ENCODE results near the gene DCT.
"Not testable (repeated sequence)": the region's sequence is repeated elsewhere in the genome, so short reads cannot be mapped to it uniquely, and the experiment has no call there.

The DCT gene

DNA sequence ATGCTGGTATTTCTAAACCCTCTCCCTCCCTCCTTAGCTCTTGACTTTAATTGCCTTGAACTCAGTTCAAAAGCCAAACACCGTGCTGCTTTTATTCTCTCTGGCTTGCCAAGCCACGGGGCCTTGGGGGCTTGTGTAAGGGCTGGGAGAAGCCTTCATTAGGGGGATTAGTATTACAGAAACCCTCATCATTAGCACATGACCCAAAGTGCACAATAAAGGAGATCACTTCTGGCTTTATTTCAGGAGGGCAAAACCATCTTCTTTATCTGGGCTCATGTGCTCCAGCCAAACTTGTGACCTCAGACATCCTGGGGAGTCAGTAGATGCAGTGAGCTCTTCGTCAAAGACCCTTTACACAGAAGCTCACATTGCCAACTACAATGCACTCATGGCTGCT lies at the start of gene DCT:
DCT (minus strand) TSS at position 67 of the 400 bp plus-strand sequence. CDS start 427 bp downstream, outside the sequence.
- DNase-seq: no peak

DNA sequence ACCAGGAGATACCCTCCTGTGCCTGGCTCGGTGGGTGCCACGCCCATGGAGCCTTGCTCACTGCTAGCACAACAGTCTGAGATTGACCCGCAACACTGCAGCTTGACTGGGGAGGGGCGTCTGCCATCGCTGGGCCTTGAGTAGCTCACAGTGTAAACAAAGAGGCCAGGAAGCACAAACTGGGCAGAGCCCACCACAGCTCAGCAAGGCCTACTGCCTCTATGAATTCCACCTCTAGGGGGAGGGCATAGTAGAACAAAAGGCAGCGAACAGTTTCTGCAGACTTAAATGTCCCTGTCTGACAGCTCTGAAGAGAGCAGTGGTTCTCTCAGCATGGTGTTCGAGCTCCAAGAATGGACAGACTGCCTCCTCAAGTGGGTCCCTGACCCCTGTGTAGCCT lies 47.5 kb upstream of the DCT start:
- peak in 1 of 2 experiments; percentile 6 for DNase-seq

DNA sequence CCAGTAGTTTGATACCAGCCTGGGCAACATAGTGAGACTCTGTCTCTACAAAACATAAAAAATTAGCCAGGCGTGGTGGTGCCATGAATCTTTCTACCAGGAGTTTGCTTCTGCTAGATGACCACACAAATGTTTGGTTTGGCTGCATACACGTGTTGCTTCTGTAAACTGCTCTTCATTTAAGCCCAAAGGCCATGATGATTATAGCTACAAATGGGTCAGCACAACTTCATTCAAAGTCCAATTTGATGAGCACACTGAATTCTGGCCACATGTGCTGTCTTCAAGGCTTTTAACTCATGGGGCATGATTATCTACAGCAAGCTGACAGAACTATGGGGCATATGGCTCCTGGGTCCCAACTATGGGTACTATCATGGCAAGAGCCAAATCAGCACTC lies 46.3 kb upstream of the DCT start:
- no peak for DNase-seq

DNA sequence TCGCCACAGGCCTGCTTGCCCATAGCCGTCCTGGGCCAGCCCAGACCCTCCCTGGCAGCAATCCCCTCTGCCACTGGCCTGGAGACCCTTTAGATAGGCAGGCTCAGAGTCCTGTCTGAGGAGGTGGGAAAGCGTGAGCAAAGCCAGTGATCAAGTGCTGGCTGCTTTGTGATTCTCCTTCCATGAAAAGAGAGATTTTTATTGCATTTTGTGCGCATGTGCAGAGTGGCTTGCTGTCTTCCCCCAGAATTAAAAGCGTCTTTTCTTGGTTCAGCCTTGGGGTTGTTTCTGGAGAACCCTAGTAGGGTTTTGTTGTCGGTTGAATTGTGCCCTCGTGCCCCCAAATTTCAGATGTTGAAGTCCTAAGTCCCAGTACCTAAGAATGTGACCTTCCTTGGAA lies 44.9 kb upstream of the DCT start:
- DNase-seq: no peak

DNA sequence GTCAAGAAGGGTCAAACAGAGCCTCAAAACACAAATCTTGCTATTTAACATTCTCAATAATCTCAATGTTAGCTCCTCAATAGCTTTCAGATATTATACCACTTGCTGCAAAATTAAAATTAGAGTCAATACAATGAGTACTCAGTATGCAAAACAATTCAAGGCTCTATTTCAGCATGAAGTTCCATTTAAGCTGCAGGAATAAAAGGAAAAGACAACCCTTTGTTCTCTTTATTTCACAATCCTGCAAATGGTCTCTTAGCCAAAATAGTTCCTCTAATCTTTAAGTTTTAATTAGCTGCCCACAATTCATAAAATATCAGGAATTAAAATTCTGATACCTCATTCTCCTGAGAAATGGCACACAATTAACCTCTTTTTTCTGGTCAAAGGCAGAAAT lies 40.5 kb upstream of the DCT start:
- DNase-seq: no peak

DNA sequence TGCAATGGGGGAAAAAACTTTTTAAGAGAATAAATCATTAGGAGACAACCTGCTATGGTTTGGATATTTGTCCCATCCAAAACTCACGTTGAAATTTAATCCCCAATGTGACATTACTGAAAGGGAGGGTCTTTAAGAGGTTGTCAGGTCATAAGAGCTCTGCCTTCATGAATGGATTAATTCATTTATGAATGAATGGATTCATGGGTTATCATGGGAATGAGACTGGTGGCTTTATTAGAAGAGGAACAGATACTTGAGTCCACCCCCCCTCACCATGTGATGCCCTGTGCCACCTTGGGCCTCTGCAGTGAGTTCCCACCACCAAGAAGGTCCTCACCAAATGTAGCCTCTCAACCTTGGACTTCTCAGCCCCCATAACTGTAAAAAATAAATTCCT lies 37.0 kb upstream of the DCT start:
- DNase-seq: no peak

DNA sequence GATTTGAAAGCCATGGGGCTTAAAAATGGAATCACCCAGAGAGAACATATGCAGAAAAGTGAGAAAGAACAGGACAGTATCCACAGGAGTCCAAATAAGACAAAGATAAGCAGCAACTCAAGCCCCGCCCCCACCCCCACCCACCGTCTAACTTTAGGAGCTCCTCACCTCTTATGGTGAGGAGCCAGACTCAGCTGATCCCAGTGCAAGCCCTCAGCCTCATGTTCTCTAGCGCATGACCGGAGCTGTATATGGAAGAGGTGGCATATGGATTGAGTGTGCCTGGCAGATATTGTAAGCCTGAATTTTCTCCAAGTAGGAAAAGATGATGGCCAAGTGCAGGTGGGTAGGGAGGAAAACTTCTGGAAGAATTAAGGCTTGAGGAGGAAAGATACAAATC lies 36.4 kb upstream of the DCT start:
- no peak for DNase-seq

DNA sequence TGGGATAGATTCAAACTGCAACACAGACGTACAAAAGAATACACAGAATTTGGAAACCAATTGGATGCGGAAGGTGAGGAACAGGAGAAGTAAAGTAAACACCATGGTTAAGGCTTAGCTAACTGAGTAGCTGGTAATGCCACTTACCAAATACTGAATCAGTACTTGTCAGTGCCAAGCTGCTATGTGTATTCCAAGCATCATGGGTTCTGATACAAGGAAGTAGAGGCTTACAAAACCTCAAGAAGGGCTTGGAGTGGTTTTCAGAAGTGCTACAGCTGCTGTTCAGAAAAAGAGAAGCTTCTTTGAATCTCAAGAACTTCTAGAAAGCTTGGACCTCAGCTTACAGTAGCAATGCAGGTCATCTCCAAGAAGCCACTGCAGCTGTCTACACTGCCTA lies 35.9 kb upstream of the DCT start:
- DNase-seq: no peak

DNA sequence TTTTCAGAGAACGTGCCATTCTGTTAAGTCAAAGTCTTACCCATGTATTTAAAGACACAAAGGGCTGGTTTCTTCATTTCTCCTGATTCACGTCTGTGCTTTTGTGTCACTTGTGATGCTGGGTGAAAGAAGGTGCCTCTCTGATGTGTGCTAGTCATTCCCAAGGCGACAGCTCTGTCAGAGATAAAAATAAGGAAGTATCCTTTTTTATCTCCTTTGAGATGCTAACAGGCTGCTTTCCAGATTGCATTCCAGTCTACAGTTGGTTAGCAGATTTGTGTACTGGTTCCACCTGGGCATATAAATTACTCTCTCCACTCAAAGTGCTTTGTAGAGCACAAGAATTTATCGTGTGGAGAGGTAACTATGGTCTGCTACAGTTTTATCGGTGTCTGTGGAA lies 33.5 kb upstream of the DCT start:
- DNase-seq: no peak

DNA sequence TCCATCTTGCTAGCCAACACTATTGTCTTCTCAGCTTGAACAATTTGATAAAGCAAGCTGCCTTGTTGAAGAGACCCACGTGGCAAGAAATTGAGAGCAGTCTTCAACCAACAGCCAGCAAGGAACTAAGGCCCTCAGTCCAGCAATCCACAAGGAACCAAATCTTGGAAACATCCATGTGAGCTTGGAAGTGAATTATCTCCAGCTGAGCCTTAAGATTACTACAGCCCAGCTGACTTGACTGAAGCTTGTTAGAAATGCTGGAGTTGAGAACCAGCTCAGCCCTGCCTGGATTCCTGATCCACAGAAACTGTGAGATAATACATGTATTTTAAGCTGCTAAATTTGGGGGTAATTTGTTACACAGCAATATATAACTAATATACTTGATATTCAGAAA lies 26.2 kb upstream of the DCT start:
- DNase-seq: no peak

DNA sequence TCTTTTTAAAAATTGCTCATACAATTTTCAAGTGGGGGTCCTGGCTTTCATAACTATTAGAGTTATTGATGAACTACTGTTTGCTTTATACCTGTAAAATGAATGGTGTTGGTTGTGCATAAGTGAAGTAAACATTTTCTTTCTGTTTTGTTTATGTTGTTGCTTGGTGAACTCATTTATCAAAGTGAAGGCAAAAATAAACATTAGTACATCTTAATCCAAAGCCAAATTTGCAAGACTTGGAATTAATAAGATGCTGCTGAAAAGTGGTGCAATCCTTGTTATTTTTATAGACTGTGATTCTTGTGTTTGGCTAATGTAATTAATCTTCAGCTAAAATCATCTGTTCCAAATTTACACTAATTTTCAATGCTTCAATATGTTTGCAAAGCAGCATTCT lies 24.4 kb upstream of the DCT start:
- no peak for DNase-seq

DNA sequence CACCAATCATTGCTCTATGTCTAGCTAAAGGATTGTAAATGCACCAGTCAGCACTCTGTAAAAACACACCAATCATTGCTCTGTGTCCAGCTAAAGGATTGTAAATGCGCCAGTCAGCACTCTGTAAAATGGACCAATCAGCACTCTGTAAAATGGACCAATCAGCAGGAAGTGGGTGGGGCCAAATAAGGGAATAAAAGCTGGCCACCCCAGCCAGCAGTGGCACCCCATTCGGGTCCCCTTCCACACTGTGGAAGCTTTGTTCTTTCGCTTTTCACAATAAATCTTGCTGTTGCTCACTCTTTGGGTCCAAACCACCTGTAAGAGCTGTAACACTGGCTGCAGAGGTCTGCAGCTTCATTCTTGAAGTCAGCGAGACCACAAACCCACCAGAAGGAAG lies 19.3 kb upstream of the DCT start:
- DNase-seq: not testable (repeated sequence)

DNA sequence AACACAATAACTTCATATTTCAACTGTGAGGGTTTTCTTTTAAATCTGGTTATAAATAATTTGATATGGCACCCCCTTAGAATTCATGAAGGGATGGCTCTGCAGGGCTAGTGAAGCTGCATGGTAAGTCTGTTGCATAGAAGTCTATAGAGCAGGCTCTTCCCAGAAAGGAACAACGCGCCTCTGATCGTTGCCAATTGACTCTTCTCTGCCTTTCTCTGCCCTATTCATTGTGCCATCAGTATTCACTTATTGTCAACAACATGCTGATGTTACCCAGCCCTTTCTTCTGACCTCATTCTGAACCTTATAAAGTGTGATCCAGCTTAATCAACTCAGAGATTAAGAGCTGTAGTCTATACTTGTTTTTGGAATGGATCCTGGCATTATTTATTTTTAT lies 16.3 kb upstream of the DCT start:
- DNase-seq: no peak

DNA sequence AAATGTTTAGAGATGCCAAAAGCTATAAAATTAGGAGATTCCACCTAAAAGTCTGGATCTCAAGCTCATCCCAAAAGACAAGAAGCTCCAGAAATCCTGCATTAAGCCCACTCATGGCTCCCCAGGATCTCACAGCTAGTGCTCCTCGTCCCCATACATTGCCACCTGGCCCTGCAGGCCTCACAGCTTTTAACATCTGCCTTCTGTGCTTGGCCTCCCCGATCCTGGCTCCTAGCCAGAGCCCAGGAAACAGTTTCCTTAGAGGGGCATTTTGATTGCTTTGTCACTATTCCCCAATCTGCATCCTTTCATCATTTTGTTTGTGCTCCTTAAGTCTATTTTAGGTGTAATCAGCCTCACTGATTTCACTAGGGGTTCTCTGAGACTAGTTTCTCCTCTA lies 14.5 kb upstream of the DCT start:
- DNase-seq: peak; percentile 86 to 88

DNA sequence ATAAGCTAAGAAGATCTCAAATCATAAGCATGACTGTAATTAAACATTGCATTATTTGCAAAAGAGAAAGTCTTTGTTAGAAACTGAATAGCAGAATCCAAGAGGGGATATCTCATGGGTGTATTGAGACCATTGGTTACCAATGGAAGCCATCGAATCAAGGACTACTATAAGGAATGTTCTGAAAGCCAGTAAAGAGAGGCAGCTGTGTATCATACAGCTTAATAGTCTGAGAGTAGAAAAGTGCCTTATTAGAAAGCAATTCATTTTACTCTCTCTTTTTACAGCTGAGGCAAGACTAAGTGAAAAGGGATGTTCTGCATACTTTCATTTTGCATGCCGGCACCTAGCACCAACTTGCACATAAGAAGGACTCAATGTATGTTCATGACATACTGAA lies 7.6 kb upstream of the DCT start:
- no peak for DNase-seq

DNA sequence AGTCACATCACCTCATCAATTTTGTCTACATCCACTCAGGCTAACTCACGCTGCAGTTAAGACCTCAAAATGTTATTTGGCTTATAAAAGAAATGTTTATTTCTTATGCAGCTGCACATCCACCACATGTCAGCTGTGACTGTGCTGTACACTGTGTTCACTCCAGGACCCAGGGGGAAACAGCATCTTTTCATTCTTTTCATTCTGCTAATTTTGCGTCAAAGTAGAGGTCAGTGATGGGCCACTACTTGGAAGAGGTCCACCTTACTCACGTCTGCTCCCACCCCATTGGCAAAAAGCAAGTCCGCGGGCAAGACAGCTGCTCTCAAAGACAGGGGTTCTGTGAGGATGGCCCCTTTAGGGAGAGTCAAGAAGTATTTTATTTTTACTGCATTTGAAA lies 4.5 kb upstream of the DCT start:
- no peak for DNase-seq

DNA sequence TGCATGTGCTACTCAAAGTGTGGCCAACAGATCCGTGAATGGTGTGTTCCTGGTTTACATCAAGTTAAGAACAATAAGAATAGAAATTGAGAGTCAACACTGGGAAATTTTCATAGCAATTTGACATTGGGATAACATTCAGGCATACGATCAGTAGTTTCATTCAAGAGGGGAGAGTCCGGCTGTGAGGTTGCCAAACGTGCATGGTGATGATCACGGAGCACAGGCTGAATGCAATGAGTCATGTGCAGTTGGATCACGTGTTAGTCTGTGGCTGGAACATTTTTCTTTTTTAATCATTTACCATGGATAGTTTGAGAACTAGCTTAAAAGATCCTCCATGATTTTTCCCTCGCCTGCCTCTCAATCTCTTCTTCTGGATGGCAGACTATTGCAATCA lies 2.5 kb upstream of the DCT start:
- no peak for DNase-seq

DNA sequence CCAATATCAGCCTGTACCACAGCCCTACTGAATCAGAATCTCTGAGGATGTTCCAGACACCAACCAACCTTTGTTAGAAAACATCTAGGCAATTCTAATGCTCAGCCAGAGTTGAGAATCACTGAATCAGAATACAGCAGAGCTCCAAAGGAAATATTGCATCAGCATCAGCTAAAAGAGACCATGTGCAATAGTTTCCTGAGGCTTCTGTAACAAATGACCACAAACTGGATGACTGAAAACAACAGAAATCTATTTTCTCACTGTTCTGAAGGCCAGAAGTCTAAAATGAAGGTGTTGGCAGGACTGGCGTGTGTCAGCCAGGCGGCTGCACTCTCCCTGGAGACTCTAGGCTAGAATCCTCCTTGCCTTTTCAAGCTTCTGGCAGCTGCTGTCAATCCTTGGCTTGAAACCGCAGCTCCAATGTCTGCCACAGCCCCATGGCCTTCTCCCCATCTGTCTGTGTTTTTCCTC lies 1.2 kb upstream of the DCT start:
- no peak for DNase-seq

DNA sequence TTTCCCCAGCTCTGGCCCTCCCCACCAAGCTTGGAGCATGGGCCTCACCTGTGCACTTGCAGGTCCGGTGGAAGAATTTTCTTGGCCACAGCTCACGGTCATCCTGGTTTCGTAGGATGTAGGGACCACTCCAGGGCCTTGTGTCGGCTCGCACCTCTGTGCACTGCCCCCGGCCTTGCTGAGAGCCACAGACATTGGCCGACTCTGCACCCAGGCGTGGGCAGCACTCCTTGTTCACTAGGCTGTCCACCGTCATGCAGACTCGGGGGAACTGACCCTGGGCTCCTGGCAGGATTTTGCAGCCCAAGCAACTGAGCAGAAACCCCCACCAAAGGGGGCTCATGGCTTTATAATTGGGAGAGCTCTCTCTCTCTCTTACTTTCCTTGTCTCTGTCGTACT lies 569 bp downstream of the DCT start:
- no peak for DNase-seq

DNA sequence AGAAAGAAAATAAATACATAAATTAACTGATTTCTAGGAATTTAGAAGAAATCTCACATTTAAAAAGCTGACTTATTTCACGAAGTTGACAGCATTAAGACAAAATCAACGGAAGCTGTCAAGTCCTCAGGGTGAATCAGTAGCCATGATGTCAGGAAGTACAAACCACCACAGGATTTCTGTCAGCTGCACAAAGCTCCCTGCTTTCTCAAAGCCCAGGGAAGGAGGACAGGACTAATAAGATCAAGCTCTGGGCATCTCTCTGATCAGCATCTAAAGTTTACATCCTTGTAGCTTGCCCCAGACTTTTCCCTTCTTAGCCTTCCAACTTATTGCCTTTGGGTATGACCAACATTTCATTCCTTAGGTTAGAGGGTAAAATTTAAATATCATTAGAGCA lies 9.4 kb downstream of the DCT start:
- DNase-seq: no peak

DNA sequence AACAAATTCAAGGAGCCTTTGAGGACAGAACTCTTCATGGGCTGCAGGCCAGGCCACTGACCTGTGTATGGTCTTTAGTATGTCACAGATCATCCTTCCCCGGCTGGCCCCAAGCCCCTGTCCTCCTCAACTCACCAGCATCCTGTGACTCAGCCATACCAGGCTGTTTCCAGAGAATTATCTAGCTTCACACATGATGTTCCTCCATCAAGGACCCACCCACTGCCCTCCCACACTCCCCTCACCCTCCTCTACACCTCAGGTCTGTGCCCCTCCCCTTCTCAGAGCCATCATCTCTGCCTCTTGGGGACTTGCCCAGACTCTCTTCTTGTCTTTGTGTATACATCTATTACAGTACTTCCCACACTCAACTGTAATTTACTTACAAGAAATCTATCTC lies 14.7 kb downstream of the DCT start:
- DNase-seq: no peak

DNA sequence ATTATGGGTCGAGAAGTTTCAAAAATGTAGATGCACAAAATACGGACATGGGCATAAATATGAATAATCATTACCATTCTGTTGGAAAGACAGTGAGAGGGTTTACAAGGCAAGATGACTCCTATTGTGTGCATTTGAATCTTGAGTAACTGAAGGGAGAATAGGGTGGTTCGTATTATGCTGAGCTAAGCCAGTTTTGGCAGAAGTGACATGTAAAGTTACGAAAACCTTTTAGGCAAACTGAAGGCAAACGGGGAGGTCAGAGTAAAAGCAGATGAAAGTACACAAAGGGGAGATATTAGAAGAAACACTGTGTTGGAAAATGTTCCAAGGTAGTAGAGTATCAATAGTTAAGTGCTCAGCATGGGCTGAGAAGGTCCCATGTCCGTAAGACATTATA lies 16.8 kb downstream of the DCT start:
- DNase-seq: no peak

DNA sequence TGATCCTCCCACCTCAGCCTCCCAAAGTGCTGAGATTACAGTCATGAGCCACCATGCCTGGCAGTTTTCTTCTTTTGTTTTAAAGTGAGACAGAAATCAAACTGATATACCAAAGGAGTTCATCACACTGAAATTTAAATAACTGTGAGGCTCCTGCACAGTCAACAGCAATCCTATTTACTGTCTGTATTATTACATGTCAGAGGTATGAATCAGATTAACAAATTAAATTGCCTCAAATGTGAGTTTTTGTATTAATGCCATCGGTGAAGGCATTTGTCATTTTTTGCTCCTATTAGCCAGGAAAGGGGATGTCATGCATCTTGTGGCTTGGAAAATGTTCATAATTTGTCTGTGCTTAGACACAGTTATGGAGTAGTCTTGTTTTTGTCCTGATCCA lies 20.4 kb downstream of the DCT start:
- DNase-seq: no peak

DNA sequence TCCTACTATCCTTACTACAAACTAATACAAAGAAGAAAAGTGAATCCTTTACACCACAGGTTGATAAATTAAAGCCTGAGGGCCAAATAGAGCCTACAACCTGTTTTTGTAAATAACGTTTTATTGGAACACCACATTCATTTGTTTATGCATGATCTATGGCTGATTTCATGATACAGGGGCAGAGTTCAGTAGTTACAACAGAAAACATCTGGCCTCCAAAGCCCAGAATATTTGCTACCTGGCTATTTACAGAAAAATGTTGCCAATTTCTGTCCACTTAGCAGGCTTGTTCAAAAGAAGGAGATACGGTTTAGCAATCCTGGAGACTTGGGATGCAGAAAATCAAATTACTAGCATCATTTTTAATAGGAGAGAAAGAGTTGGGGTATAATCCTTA lies 24.1 kb downstream of the DCT start:
- no peak for DNase-seq

DNA sequence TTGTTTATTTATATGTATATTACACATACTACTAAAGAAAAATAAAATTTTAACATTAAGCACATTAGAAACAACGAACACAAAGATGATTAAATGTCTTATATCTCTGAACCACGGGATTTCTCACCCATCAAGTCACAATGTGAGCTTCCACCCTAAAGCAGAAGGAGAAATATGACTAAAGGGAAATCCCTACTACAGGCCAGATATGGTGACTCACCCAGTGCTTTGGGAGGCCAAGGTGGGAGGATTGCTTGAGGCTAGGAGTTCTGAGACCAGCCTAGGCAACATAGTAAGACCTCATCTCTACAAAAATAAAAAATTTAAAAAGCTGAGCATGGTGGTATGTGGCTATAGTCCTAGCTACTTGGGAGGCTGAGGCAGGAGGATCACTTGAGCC lies 24.6 kb downstream of the DCT start:
- DNase-seq: no peak

DNA sequence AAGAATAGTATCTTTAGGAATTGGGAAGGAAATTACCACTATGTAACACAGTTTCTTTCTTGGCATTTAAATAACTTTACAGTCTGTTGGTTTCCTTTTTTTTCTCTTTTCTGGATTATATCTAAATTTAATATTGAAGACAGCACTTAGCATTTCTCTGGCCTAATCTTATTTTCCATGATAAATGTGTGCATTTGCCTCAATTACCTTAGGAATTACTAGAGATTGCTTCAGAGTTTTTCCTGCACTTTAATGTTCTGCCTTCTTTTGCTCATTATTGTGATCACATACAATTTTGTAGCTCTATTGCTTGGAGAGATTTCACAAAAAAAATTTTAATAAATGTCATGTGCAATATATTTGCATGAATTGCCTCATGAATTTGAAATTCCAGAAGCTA lies 25.1 kb downstream of the DCT start:
- no peak for DNase-seq

Measured in SHP77 (cell line).